GM12878 (cell line): ENCODE results near the gene ZFP62. TPM values are rescaled to one million over a fixed set of nuclear protein-coding genes. Genes with fewer than 3 reads are reported as not detected.

ENCODE experiments used
- BCL11A ChIP-seq: IDR thresholded peaks from 2 replicates; pipeline ENCODE4 v1.6.1; 2011; ENCODE audit warnings: low read depth, low read length
- CEBPZ ChIP-seq: fragments of 150-350 bp; IDR thresholded peaks from 2 replicates; pipeline ENCODE4 v1.6.1; 2016; ENCODE audit warnings: low read depth, low read length
- GABPA ChIP-seq: IDR thresholded peaks from 2 replicates; pipeline ENCODE4 v1.6.1; 2014; ENCODE audit warnings: antibody characterized with exemption, low read depth, mild to moderate bottlenecking, inconsistent platforms
- MTA2 ChIP-seq: fragments of 450-650 bp; IDR thresholded peaks from 2 replicates; pipeline ENCODE4 v1.6.1; 2016; ENCODE audit warnings: low read depth, mild to moderate bottlenecking, moderate library complexity
- NFXL1 ChIP-seq: fragments of 450-650 bp; IDR thresholded peaks from 2 replicates; pipeline ENCODE4 v1.6.1; 2017; ENCODE audit warnings: antibody characterized with exemption, mild to moderate bottlenecking, borderline replicate concordance
- PRDM15 ChIP-seq: fragments of 450-650 bp; formaldehyde crosslinking; IDR thresholded peaks from 2 replicates; pipeline ENCODE4 v1.4.0; 2020; ENCODE audit warnings: mild to moderate bottlenecking, moderate library complexity
- RAD51 ChIP-seq: fragments of 450-650 bp; IDR thresholded peaks from 2 replicates; pipeline ENCODE4 v1.6.1; 2016; ENCODE audit warnings: moderate library complexity, mild to moderate bottlenecking, inconsistent platforms
- RELB ChIP-seq: fragments of 450-650 bp; IDR thresholded peaks from 2 replicates; pipeline ENCODE4 v1.6.1; 2017; ENCODE audit warnings: low read depth, mild to moderate bottlenecking, moderate library complexity
- SMAD5 ChIP-seq: IDR thresholded peaks from 2 replicates; pipeline ENCODE4 v1.6.1; 2016; ENCODE audit warnings: antibody characterized with exemption, low read depth
- SRF ChIP-seq, 2 experiments: IDR thresholded peaks; 2 replicates each; pipeline ENCODE4 v1.6.1; 2011; ENCODE audit warnings: low read depth in 2 of 2, low read length in 2 of 2, mild to moderate bottlenecking in 1 of 2, moderate library complexity in 1 of 2
- TAF1 ChIP-seq: IDR thresholded peaks from 2 replicates; pipeline ENCODE4 v1.6.1; 2011; ENCODE audit warnings: mild to moderate bottlenecking, low read depth, low read length, borderline replicate concordance
- TCF12 ChIP-seq: IDR thresholded peaks from 2 replicates; pipeline ENCODE4 v1.6.1; 2011; ENCODE audit warnings: low read depth, mild to moderate bottlenecking, low read length
- ZBTB40 ChIP-seq: fragments of 450-650 bp; IDR thresholded peaks from 2 replicates; pipeline ENCODE4 v1.6.1; 2016; ENCODE audit warnings: mild to moderate bottlenecking, moderate library complexity, borderline replicate concordance
- ZZZ3 ChIP-seq: IDR thresholded peaks from 2 replicates; pipeline ENCODE4 v1.6.1; 2011; ENCODE audit warnings: low read depth; ENCODE audit not compliant: control insufficient read depth, insufficient read length
- polyA plus RNA-seq, 11 experiments: library from polyadenylated mRNA; depleted of rRNA in 4 of 11; unstranded in 6 of 11; stranded (reverse) in 5 of 11; fragments of >200 nt; fragmentation: Nextera tagmentation in 4 of 11; fragmentation: Illumina TruSeq in 1 of 11; extraction: Ambion mirVana in 4 of 11; extraction: Trizol in 1 of 11; gene quantifications; 1 replicate in 1 of 11; 2 replicates in 10 of 11; pipeline versions ENCODE4 v1.2.1 to v1.2.3, GENCODE V29; 2011 to 2016; ENCODE audit warnings: inconsistent platforms in 2 of 11, missing spikeins in 2 of 11, low read depth in 1 of 11
- total RNA-seq, 4 experiments: library from RNA; depleted of rRNA in 3 of 4; stranded (reverse); fragments of >200 nt in 3 of 4; fragmentation: Illumina TruSeq in 1 of 4; extraction: Trizol in 1 of 4; gene quantifications; 2 replicates each; pipeline versions ENCODE4 v1.2.1 to v1.2.3, GENCODE V29; 2013 to 2021
- TF ChIP-seq, protein P1 (sequence below): IDR thresholded peaks from 2 replicates; pipeline ENCODE4 v1.6.1; 2012; ENCODE audit warnings: low read length, inconsistent platforms

Gene ZFP62
- total and polyA plus RNA-seq, 10 of the 15 experiments (the other 5 are each of a cell fraction or from before 2014, with no cell fraction given) = 9.2 to 39.7 (median 21.1) TPM

DNA sequence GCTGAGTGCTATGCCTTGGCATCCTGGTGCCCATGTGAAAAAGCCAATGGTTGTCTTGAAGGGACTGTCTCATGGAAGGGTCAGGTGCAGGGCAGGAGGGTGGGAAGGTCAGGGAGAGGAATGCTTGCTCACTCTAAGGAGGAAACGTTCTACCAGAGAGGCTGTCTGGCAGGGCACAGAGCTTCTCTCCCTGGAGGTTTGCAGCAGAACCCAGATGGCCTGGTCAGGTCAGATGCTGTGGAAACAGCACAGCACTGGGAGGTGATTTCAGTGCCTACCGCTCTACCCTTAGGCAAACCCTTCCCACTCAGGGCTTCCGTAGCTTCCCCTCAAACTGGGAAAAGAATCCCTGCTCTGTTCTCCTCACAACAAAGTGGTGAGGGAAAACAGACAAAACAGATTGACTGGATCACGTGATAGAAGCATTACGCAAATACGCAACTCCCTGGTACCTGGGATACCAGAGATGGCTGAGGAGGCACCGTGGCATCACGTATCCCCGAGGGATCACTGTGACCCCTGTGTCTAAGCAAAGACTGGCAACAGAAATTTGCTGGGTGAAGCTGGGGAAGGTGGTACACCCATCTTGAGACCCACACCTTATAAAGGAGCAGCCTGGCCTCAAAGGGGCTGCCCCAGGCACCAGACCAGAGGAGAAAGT lies 54.6 kb downstream of the ZFP62 start (continued):
- TF ChIP-seq ZBTB40 (no peak), SMAD5 (no peak), BCL11A (no peak), NFXL1 (no peak), TCF12 (no peak), RELB (peak; percentile 5; the same call in 1 of the 2 replicates), RAD51 (peak; percentile 97), CEBPZ (no peak), GABPA (no peak), MTA2 (0 out of 2 replicates have a peak, but pooled peaks have one; percentile 16), ZZZ3 (no peak), SRF (IDR thresholded peaks at IDR 0.05; ENCODE audit: low read depth in 2 of 2, low read length in 2 of 2) (no peak), TAF1 (no peak), PRDM15 (CRISPR knock-in tag) (peak; percentile 44; the same call in 1 of the 2 replicates)
- TF ChIP-seq, protein P1, sequence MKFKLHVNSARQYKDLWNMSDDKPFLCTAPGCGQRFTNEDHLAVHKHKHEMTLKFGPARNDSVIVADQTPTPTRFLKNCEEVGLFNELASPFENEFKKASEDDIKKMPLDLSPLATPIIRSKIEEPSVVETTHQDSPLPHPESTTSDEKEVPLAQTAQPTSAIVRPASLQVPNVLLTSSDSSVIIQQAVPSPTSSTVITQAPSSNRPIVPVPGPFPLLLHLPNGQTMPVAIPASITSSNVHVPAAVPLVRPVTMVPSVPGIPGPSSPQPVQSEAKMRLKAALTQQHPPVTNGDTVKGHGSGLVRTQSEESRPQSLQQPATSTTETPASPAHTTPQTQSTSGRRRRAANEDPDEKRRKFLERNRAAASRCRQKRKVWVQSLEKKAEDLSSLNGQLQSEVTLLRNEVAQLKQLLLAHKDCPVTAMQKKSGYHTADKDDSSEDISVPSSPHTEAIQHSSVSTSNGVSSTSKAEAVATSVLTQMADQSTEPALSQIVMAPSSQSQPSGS = no peak
